Gastrocnemius medialis (tissue), 4 donors: ENCODE measurements around the gene HAL. TPM values are rescaled to one million over a fixed set of nuclear protein-coding genes. Genes with fewer than 3 reads are reported as not detected.

Experiments used
- ATAC-seq, 2 donors: fragments of 150-250 bp; one replicate each; pipeline ENCODE4 v1.9.1; 2016
- DNase-seq, 2 donors: peaks; one replicate each; pipeline ENCODE4 v3.0.0-alpha.2; 2019
- H3K27ac ChIP-seq, 4 donors: fragments of 200-600 bp; sonication (generic); 1 replicate in 1 of 4; 2 replicates in 3 of 4; pipeline ENCODE4 v1.5.1; 2016 to 2018; ENCODE audit warnings: mild to moderate bottlenecking in 2 of 4, moderate library complexity in 1 of 4
- H3K27me3 ChIP-seq, 3 donors: fragments of 200-600 bp; sonication (generic) in 2 of 3; 1 replicate in 1 of 3; 2 replicates in 2 of 3; pipeline versions ENCODE4 v1.5.1 to v1.6.0; 2016 to 2019; ENCODE audit warnings: mild to moderate bottlenecking in 1 of 3, moderate library complexity in 1 of 3
- H3K36me3 ChIP-seq, 2 donors: fragments of 200-600 bp; sonication (generic) in 1 of 2; one replicate each; pipeline ENCODE4 v1.5.1; 2017 to 2018
- H3K4me1 ChIP-seq, 2 donors: fragments of 200-600 bp; sonication (generic) in 1 of 2; one replicate each; pipeline ENCODE4 v1.5.1; 2016 to 2017; ENCODE audit warnings: mild to moderate bottlenecking in 2 of 2
- H3K4me3 ChIP-seq, 4 donors: fragments of 200-600 bp; sonication (generic) in 3 of 4; 1 replicate in 1 of 4; 2 replicates in 3 of 4; pipeline ENCODE4 v1.5.1; 2016 to 2019; ENCODE audit warnings: mild to moderate bottlenecking in 2 of 4
- H3K9me3 ChIP-seq, 3 donors: fragments of 200-600 bp; sonication (generic) in 2 of 3; 1 replicate in 1 of 3; 2 replicates in 2 of 3; pipeline ENCODE4 v1.5.1; 2016 to 2019
- CTCF ChIP-seq, 5 experiments: fragments of 450-650 bp in 3 of 5; fragments of 200-600 bp in 2 of 5; sonication (generic) in 2 of 5; IDR thresholded peaks in 4 of 5; conservative IDR thresholded peaks in 1 of 5; 1 replicate in 4 of 5; 2 replicates in 1 of 5; pipeline ENCODE4 v1.5.1; 2016 to 2019; ENCODE audit warnings: antibody characterized with exemption in 5 of 5, mild to moderate bottlenecking in 3 of 5, moderate library complexity in 3 of 5
- POLR2A ChIP-seq, 2 donors: fragments of 450-650 bp; IDR thresholded peaks; one replicate each; pipeline ENCODE4 v1.6.1; 2017; ENCODE audit warnings: antibody characterized with exemption in 2 of 2, mild to moderate bottlenecking in 2 of 2, moderate library complexity in 2 of 2
- in situ Hi-C, 4 donors: fragments of 200-750 bp; cut with MboI; loops; one replicate each; pipeline versions ENCODE4 v1.15.0 to v1.8.0; 2017; ENCODE audit warnings: low sequenced_read_pairs in 4 of 4
- intact Hi-C: fragments of 100-400 bp; cut with DNase I; formaldehyde crosslinking; loops from one replicate; pipeline ENCODE4 v1.15.1; 2023; ENCODE audit warnings: low total_unique reads
- total RNA-seq, 4 donors: library from RNA; depleted of rRNA; stranded (reverse); fragments of >200 nt; gene quantifications; one replicate each; pipeline versions ENCODE4 v1.1.0 to v1.2.3, GENCODE V29; 2016

HAL gene
- total RNA-seq, 4 donors from 2014 or later: 0.59 to 1.3 (median 1.3) TPM; not detected in 1

- H3K4me3 ChIP-seq: peak overlapping the region; percentile 69 to 97 (median 89)
- H3K9me3 ChIP-seq: no peaks in the 10 kb centered on the region
- H3K27me3 ChIP-seq: no peaks in the 10 kb centered on the region
- H3K4me1 ChIP-seq: peaks cover 15 to 18% of the 10 kb centered on the region in 2 donors
- in situ Hi-C loops: no loop called here
- DNase-seq (no peak), ATAC-seq (peak; percentile 2)
- no peak for TF ChIP-seq POLR2A (IDR thresholded peaks at IDR 0.05)
- H3K27ac ChIP-seq: peak overlapping the region; percentile 80 to 90 (median 84)
- intact Hi-C loops: loop anchor here (1.0 to 10.0 kb wide), 5 partner anchors 19 to 880 kb away; partner anchors contain the start of genes CDK17, METAP2 and SNRPF
- no peaks in the 10 kb centered on the region for H3K36me3 ChIP-seq
These were observed 38.6 kb upstream of the HAL start for GRCh38 chr12:96034621-96035282.

- Histone ChIP-seq H3K36me3 (no peaks in the 10 kb centered on the region), H3K4me1 (peaks cover 15 to 18% of the 10 kb centered on the region in 2 donors), H3K4me3 (peak overlapping the region in 3 of 4 donors; percentile 85 to 97 (median 93)), H3K27ac (peak overlapping the region; percentile 80 to 90 (median 84)), H3K9me3 (no peaks in the 10 kb centered on the region), H3K27me3 (no peaks in the 10 kb centered on the region)
- ATAC-seq (no peak), DNase-seq (no peak)
- intact Hi-C loops (loop anchor here (2.0 to 10.0 kb wide), 4 partner anchors 175 to 881 kb away; partner anchors contain the start of genes CDK17, METAP2 and SNRPF), in situ Hi-C loops (no loop called here)
- TF ChIP-seq CTCF (IDR thresholded peaks at IDR 0.05 in 4 of 5, conservative IDR thresholded peaks at IDR 0.05 in 1 of 5): no peak
- no peak for TF ChIP-seq POLR2A (IDR thresholded peaks at IDR 0.05)
These were observed 37.6 kb upstream of the HAL start for GRCh38 chr12:96033549-96034389.

- TF ChIP-seq POLR2A (IDR thresholded peaks at IDR 0.05) (no peak), CTCF (IDR thresholded peaks at IDR 0.05 in 4 of 5, conservative IDR thresholded peaks at IDR 0.05 in 1 of 5) (no peak)
- intact Hi-C loops: loop anchor here (10.0 kb wide), 2 partner anchors 555 to 885 kb away; partner anchors contain the start of gene METAP2
- Histone ChIP-seq H3K27me3 (no peaks in the 10 kb centered on the region), H3K4me3 (no peak overlapping the region), H3K36me3 (peaks cover 0 to 35% of the 10 kb centered on the region in 2 donors), H3K27ac (no peak overlapping the region), H3K4me1 (peaks cover 15 to 16% of the 10 kb centered on the region in 2 donors), H3K9me3 (no peaks in the 10 kb centered on the region)
- ATAC-seq (no peak), DNase-seq (no peak)
- in situ Hi-C loops: no loop called here
These were observed 33.7 kb upstream of the HAL start for GRCh38 chr12:96029826-96030225.

GRCh38 chr12:96028538-96028937, 32.4 kb upstream of the HAL start:
- Histone ChIP-seq H3K4me1 (peaks cover 2 to 3% of the 10 kb centered on the region in 2 donors), H3K27ac (no peak overlapping the region), H3K4me3 (no peak overlapping the region), H3K9me3 (no peaks in the 10 kb centered on the region), H3K27me3 (no peaks in the 10 kb centered on the region), H3K36me3 (peaks cover 0 to 48% of the 10 kb centered on the region in 2 donors)
- in situ Hi-C loops: no loop called here
- DNase-seq: no peak
- intact Hi-C loops: no loop called here
- TF ChIP-seq POLR2A (IDR thresholded peaks at IDR 0.05) (no peak), CTCF (IDR thresholded peaks at IDR 0.05 in 4 of 5, conservative IDR thresholded peaks at IDR 0.05 in 1 of 5) (no peak)
- ATAC-seq: no peak

- Histone ChIP-seq H3K4me1 (no peaks in the 10 kb centered on the region), H3K27me3 (no peaks in the 10 kb centered on the region), H3K27ac (no peak overlapping the region), H3K9me3 (no peaks in the 10 kb centered on the region), H3K4me3 (no peak overlapping the region), H3K36me3 (peaks cover 0 to 69% of the 10 kb centered on the region in 2 donors)
- intact Hi-C loops: no loop called here
- TF ChIP-seq POLR2A (IDR thresholded peaks at IDR 0.05) (no peak), CTCF (IDR thresholded peaks at IDR 0.05 in 4 of 5, conservative IDR thresholded peaks at IDR 0.05 in 1 of 5) (no peak)
- DNase-seq (no peak), ATAC-seq (no peak)
- in situ Hi-C loops: no loop called here
These were observed 30.2 kb upstream of the HAL start for GRCh38 chr12:96026331-96026730.
